Kidney epithelial cell (primary cell): ENCODE results near the gene LIM2. TPM values are rescaled to one million over a fixed set of nuclear protein-coding genes. Genes with fewer than 3 reads are reported as not detected.

ENCODE experiments used
- DNase-seq: peaks from one replicate; pipeline ENCODE4 v3.0.0-alpha.2; 2010; ENCODE audit warnings: low read depth
- H3K27me3 ChIP-seq: 2 replicates; pipeline ENCODE4 v1.6.0; 2011; ENCODE audit warnings: low read length; ENCODE audit not compliant: control insufficient read depth, insufficient read depth
- H3K36me3 ChIP-seq: 2 replicates; pipeline ENCODE4 v1.5.1; 2011; ENCODE audit warnings: low read length; ENCODE audit not compliant: control insufficient read depth, insufficient read depth
- H3K4me3 ChIP-seq: 2 replicates; pipeline ENCODE4 v1.5.1; 2011; ENCODE audit warnings: low read depth, mild to moderate bottlenecking, control low read depth, low read length
- total RNA-seq: library from RNA; depleted of rRNA; stranded (reverse); fragments of >200 nt; gene quantifications from 2 replicates; pipeline ENCODE4 v1.2.3, GENCODE V29; 2015
- TF ChIP-seq, protein P1 (sequence below): IDR thresholded peaks from 2 replicates; pipeline ENCODE4 v1.5.1; 2011; ENCODE audit warnings: mild to moderate bottlenecking, moderate library complexity, low read length, control low read depth, inconsistent platforms; ENCODE audit not compliant: insufficient read depth, poor library complexity, severe bottlenecking

The LIM2 gene
- total RNA-seq, 1 donor from 2014 or later, result not detected

DNA sequence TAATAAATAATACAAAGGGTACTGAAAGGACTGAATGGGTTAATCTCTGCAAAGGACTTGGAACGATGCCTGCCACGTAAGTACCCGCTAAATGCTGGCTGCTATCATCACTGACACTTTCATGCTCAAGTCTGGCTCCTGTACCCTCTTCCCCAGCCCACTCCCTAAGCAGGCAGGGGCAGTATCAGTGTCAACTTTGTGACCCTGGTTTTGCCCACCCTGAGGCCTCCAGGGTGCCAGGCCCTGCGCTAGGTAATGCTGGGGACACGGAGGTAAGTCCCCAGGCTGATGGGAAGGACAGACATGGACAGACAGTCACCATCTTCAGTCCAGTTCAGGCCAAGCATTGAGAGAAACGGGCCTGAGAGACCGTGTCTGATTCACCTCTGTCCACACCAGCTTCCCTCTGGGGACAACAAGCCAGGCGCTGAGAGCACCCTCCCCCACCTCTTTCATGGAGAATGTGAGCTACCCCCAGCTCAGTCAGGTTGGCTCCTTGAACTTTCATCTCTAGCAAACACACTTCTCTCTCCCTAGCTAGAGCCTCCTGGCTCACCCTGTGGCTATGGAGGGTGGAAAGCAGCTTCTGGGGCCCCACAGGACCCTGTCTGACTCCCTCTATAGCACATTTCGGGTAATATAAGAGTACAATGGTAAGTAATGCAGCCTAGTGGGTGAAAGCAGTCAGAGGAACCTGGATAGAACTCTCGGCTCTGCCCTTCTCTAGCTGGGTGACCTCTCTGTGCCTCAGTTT is 22.4 kb downstream of the LIM2 start:
- peak overlapping the region; percentile 90 for H3K4me3 ChIP-seq
- no peak for DNase-seq
- H3K36me3 ChIP-seq, result no peaks in the 10 kb centered on the region
- TF ChIP-seq, protein P1, sequence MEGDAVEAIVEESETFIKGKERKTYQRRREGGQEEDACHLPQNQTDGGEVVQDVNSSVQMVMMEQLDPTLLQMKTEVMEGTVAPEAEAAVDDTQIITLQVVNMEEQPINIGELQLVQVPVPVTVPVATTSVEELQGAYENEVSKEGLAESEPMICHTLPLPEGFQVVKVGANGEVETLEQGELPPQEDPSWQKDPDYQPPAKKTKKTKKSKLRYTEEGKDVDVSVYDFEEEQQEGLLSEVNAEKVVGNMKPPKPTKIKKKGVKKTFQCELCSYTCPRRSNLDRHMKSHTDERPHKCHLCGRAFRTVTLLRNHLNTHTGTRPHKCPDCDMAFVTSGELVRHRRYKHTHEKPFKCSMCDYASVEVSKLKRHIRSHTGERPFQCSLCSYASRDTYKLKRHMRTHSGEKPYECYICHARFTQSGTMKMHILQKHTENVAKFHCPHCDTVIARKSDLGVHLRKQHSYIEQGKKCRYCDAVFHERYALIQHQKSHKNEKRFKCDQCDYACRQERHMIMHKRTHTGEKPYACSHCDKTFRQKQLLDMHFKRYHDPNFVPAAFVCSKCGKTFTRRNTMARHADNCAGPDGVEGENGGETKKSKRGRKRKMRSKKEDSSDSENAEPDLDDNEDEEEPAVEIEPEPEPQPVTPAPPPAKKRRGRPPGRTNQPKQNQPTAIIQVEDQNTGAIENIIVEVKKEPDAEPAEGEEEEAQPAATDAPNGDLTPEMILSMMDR, result no peak
- no peaks in the 10 kb centered on the region for H3K27me3 ChIP-seq

DNA sequence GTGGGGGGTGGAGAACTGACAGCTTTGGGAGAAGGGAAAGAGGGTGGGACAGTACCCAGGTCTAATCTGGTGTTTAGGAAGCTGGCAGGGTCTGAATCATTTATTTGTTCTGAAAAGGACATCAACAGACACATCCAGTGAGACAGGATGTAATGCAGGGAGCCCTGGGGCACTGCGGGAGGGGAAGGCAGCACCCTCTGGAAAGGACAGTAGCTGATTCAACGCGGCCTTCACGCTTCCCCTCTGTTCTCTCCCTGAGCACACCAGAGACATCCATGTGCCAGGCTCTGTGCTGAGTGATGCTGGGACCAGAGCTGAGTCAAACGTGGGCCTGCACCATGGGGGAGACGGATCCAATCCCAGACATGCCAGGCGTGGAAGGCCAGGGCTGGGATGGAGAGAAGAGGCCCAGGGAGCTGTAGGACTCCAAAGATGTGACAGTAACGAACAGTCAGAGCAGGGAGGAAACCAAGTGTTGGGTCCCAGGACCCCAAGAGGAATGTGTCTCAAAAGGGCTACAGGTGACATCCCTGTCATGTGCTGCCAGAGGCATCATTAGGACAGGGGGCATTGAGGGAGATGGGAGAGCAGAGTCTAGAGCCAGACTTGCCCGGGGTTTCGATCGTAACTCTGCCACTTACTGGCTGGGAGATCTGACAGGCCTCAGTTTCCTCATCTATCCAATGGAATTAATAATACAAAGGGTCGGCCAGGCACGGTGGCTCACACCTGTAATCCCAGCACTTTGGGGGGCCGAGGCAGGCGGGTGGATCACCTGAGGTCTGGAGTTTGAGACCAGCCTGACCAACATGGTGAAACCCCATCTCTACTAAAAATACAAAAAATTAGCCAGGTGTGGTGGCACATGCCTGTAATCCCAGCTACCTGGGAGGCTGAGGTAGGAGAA is 23.3 kb downstream of the LIM2 start:
- H3K4me3 ChIP-seq, result no peak overlapping the region
- TF ChIP-seq, protein P1, result no peak
- no peak for DNase-seq
- H3K36me3 ChIP-seq, result no peaks in the 10 kb centered on the region
- H3K27me3 ChIP-seq, result no peaks in the 10 kb centered on the region

DNA sequence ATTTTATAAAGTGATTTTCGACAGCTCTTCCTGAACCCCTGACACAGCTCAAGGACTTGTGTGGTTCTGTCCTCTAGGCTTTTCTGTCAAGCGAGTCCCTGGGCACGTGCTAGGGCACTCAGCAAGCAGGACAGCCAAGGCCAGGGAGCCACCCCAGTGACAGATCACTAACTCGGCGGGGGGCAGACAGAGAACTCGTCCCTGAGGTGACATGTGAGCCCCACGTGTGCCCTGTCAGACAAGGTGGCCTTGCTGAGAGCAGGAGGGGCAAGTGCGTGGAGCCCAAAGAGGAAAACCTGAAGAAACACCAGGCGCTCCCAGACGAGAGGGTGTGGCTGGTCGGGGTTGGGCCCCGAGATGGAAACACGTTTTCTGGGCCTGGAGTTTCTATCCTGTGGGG is 26.5 kb downstream of the LIM2 start:
- H3K36me3 ChIP-seq, result no peaks in the 10 kb centered on the region
- no peak for DNase-seq
- H3K4me3 ChIP-seq, result no peak overlapping the region
- TF ChIP-seq, protein P1, result no peak
- no peaks in the 10 kb centered on the region for H3K27me3 ChIP-seq

DNA sequence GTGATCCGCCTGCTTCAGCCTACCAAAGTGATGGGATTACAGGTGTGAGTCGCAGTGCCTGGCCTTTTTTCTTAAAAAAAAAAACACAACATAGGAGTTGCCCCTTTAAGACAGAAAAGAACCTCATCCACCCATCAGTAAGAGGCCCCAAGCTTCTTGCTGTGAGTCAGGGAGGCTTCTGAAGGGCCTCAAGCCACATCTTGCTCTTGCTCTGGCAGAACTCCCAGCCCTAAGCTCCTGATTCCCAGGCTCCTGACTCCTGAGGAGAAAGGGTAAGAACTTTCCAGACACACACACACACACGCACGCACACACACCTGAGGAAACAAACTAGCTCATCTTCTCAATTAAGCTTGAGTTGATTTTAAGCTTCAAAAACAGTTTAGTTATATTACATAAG is 28.5 kb downstream of the LIM2 start:
- H3K36me3 ChIP-seq, result no peaks in the 10 kb centered on the region
- TF ChIP-seq, protein P1, result no peak
- no peak overlapping the region for H3K4me3 ChIP-seq
- H3K27me3 ChIP-seq, result no peaks in the 10 kb centered on the region
- no peak for DNase-seq

DNA sequence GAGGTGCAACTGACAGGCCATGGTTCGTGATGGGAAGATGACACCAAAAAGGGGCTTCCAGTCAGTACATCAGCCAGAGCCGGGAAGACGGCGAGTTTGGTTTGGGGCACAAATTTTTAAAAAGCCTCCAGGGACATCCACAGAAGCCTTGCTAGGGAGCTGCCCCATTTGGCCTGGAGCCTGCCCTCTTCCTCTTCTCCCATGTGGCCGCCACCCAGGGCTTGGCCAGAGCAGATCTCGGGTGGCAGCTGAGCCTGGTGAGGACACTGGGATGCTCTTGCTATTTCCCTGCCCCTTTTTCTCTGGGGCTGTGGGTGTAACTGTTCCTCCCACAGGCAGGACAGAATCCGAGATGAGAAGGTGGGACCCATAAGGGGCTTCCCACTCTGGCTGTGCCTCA is 29.8 kb downstream of the LIM2 start:
- H3K4me3 ChIP-seq, result no peak overlapping the region
- no peaks in the 10 kb centered on the region for H3K36me3 ChIP-seq
- H3K27me3 ChIP-seq, result no peaks in the 10 kb centered on the region
- DNase-seq, result no peak
- TF ChIP-seq, protein P1, result no peak
